B cell (primary cell): ENCODE data around the gene PCDHA3. TPM values are rescaled to one million over a fixed set of nuclear protein-coding genes. Genes with fewer than 3 reads are reported as not detected.

Experiments
- ATAC-seq: fragments of 200-7000 bp; cut with Tn5 transposase; one replicate; pipeline ENCODE4 v1.10.0; 2021; ENCODE audit warnings: low read depth, mild to moderate bottlenecking, moderate number of reproducible peaks, moderate library complexity
- CTCF ChIA-PET: fragments of 350-600 bp; sonication (Branson Sonifier 250); formaldehyde crosslinking; loops from one replicate; lab custom pipeline; 2021; ENCODE audit warnings: antibody characterized with exemption, inconsistent platforms; lab: Charles Lee
- POLR2A ChIA-PET: fragments of 350-600 bp; sonication (Branson Sonifier 250); formaldehyde crosslinking; loops from one replicate; lab custom pipeline; 2021; ENCODE audit warnings: antibody characterized with exemption; lab: Charles Lee
- DNase-seq: peaks from one replicate; pipeline ENCODE4 v3.0.0; 2013
- H2AFZ ChIP-seq: 2 replicates; pipeline ENCODE4 v1.6.1; 2012; ENCODE audit warnings: mild to moderate bottlenecking, low read depth, low read length; ENCODE audit not compliant: insufficient read depth, poor library complexity, severe bottlenecking
- H3K27ac ChIP-seq, 2 donors: 1 replicate in 1 of 2; 2 replicates in 1 of 2; pipeline ENCODE4 v1.5.1; 2012 to 2013; ENCODE audit warnings: low read length in 2 of 2, mild to moderate bottlenecking in 2 of 2, moderate library complexity in 1 of 2
- H3K27me3 ChIP-seq, 4 experiments: fragments of 200-600 bp in 1 of 4; sonication (generic) in 1 of 4; replicated peaks in 1 of 4; 1 replicate in 2 of 4; 2 replicates in 2 of 4; pipeline versions ENCODE4 v1.6.1 to v1.7.0; 2013 to 2016; ENCODE audit warnings: low read length in 3 of 4, mild to moderate bottlenecking in 2 of 4, mixed read lengths in 1 of 4, moderate library complexity in 1 of 4; ENCODE audit not compliant: insufficient read depth in 4 of 4, control insufficient read depth in 3 of 4; ENCODE audit errors: control extremely low read depth in 1 of 4
- H3K36me3 ChIP-seq, 2 experiments: replicated peaks in 1 of 2; 1 replicate in 1 of 2; 2 replicates in 1 of 2; pipeline versions ENCODE4 v1.6.1 to v1.7.1; 2013; ENCODE audit warnings: low read length in 1 of 2; ENCODE audit not compliant: insufficient read depth in 2 of 2, control insufficient read depth in 1 of 2; ENCODE audit errors: control extremely low read depth in 1 of 2, extremely low read depth in 1 of 2
- H3K4me1 ChIP-seq, 2 donors: fragments of 200-600 bp in 1 of 2; sonication (generic) in 1 of 2; 1 replicate in 1 of 2; 2 replicates in 1 of 2; pipeline versions ENCODE4 v1.5.1 to v1.6.1; 2013 to 2017; ENCODE audit warnings: low read length in 2 of 2; ENCODE audit not compliant: control insufficient read depth in 2 of 2, insufficient read depth in 2 of 2
- H3K4me2 ChIP-seq: replicated peaks from 2 replicates; pipeline ENCODE3; 2012; ENCODE audit warnings: mild to moderate bottlenecking, low read depth, low read length; ENCODE audit not compliant: poor library complexity, severe bottlenecking
- H3K4me3 ChIP-seq, 5 experiments: fragments of 200-600 bp in 1 of 5; sonication (generic) in 1 of 5; 1 replicate in 3 of 5; 2 replicates in 2 of 5; pipeline versions ENCODE4 v1.5.1 to v1.7.0; 2011 to 2016; ENCODE audit warnings: low read length in 4 of 5, mild to moderate bottlenecking in 4 of 5, low read depth in 2 of 5, control low read depth in 1 of 5, moderate library complexity in 1 of 5; ENCODE audit not compliant: insufficient read depth in 1 of 5; ENCODE audit errors: control extremely low read depth in 1 of 5, extremely low read depth in 1 of 5
- H3K79me2 ChIP-seq: fragments of 200-600 bp; sonication (generic); one replicate; pipeline ENCODE4 v1.6.0; 2016; ENCODE audit warnings: low read length; ENCODE audit not compliant: control insufficient read depth, insufficient read depth
- H3K9ac ChIP-seq: fragments of 200-600 bp; sonication (generic); 2 replicates; pipeline ENCODE4 v1.6.1; 2017; ENCODE audit warnings: mild to moderate bottlenecking, low read length, moderate library complexity
- H3K9me3 ChIP-seq, 3 donors: one replicate each; pipeline versions ENCODE4 v1.6.1 to v1.7.1; 2013; ENCODE audit warnings: low read length in 2 of 3; ENCODE audit not compliant: control insufficient read depth in 2 of 3, insufficient read depth in 1 of 3; ENCODE audit errors: control extremely low read depth in 1 of 3
- H4K20me1 ChIP-seq: 2 replicates; pipeline ENCODE4 v1.6.0; 2012; ENCODE audit warnings: mild to moderate bottlenecking, low read length; ENCODE audit not compliant: insufficient read depth, control insufficient read depth, poor library complexity, severe bottlenecking
- H3K27ac Mint-ChIP-seq: one replicate; pipeline ENCODE4 v1.8.0; 2021; ENCODE audit warnings: mixed read lengths
- H3K27me3 Mint-ChIP-seq: one replicate; pipeline ENCODE4 v1.8.0; 2021; ENCODE audit warnings: mixed read lengths
- H3K4me1 Mint-ChIP-seq: one replicate; pipeline ENCODE4 v1.8.0; 2021; ENCODE audit warnings: mixed read lengths
- H3K4me3 Mint-ChIP-seq: one replicate; pipeline ENCODE4 v1.8.0; 2021; ENCODE audit warnings: mixed read lengths
- H3K9me3 Mint-ChIP-seq: one replicate; pipeline ENCODE4 v1.8.0; 2022; ENCODE audit warnings: mixed read lengths; ENCODE audit not compliant: insufficient read depth
- WGBS: methylation state at CpG from one replicate; pipeline ENCODE4 v1.1.5; 2013; ENCODE audit warnings: missing lambda C conversion rate; ENCODE audit not compliant: insufficient coverage; 5-methylcytosine and 5-hydroxymethylcytosine counted together
- intact Hi-C: fragments of 100-400 bp; cut with micrococcal nuclease; formaldehyde crosslinking; loops from one replicate; pipeline ENCODE4 v1.10.0; 2022
- polyA plus RNA-seq: library from polyadenylated mRNA; depleted of rRNA; stranded (reverse); fragments of >200 nt; gene quantifications from 2 replicates; pipeline ENCODE4 v1.2.3, GENCODE V29; 2012
- total RNA-seq, 2 donors: library from RNA; stranded (reverse); fragments of 120-200 nt in 1 of 2; gene quantifications; 1 replicate in 1 of 2; 2 replicates in 1 of 2; pipeline versions ENCODE4 v1.2.3 to v1.2.4, GENCODE V29; 2013 to 2022
- TF ChIP-seq, protein P1 (sequence below): fragments of 200-600 bp; IDR thresholded peaks from one replicate; pipeline ENCODE4 v1.8.0; 2022; ENCODE audit warnings: antibody characterized with exemption, mild to moderate bottlenecking

Gene PCDHA3
- total and polyA plus RNA-seq, 2 donors (not counting 1 experiment from before 2014, with no cell fraction given): not detected

- no peak overlapping the region for H3K27ac ChIP-seq
- DNase-seq (no peak), ATAC-seq (no peak)
- Mint-ChIP-seq H3K4me1 (no peaks in the 10 kb centered on the region), H3K9me3 (peaks cover 3% of the 10 kb centered on the region), H3K27me3 (peaks cover 26% of the 10 kb centered on the region), H3K4me3 (no peak overlapping the region), H3K27ac (no peak overlapping the region)
- no peak overlapping the region for H2AFZ ChIP-seq
- no peaks in the 10 kb centered on the region for H3K4me1 ChIP-seq
- no peak overlapping the region for H3K4me2 ChIP-seq
- no peaks in the 10 kb centered on the region for H4K20me1 ChIP-seq
- no peaks in the 10 kb centered on the region for H3K36me3 ChIP-seq
- H3K9ac ChIP-seq: no peak overlapping the region
- CTCF ChIA-PET: no interaction called here
- intact Hi-C loops: no loop called here
- no peak overlapping the region for H3K4me3 ChIP-seq
- TF ChIP-seq, protein P1, sequence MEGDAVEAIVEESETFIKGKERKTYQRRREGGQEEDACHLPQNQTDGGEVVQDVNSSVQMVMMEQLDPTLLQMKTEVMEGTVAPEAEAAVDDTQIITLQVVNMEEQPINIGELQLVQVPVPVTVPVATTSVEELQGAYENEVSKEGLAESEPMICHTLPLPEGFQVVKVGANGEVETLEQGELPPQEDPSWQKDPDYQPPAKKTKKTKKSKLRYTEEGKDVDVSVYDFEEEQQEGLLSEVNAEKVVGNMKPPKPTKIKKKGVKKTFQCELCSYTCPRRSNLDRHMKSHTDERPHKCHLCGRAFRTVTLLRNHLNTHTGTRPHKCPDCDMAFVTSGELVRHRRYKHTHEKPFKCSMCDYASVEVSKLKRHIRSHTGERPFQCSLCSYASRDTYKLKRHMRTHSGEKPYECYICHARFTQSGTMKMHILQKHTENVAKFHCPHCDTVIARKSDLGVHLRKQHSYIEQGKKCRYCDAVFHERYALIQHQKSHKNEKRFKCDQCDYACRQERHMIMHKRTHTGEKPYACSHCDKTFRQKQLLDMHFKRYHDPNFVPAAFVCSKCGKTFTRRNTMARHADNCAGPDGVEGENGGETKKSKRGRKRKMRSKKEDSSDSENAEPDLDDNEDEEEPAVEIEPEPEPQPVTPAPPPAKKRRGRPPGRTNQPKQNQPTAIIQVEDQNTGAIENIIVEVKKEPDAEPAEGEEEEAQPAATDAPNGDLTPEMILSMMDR: no peak
- POLR2A ChIA-PET: no interaction called here
- peaks cover 0 to 10% (median 5%) of the 10 kb centered on the region in 4 experiments for H3K27me3 ChIP-seq
- 60% methylated on average over 103 of the region's 103 CpGs for WGBS
- H3K9me3 ChIP-seq: peaks cover 0 to 21% (median 11%) of the 10 kb centered on the region in 3 donors
- H3K79me2 ChIP-seq: no peaks in the 10 kb centered on the region
Measured at GRCh38 chr5:140835622-140836510, 35.0 kb downstream of the PCDHA3 start.
